ENCODE results near the gene KCNQ1. TPM values are rescaled to one million over a fixed set of nuclear protein-coding genes. Genes with fewer than 3 reads are reported as not detected.

Gene KCNQ1
- polyA plus RNA-seq, 1 of the 3 experiments (the other 2 are of a cell fraction): 0.05 TPM

- TF ChIP-seq, protein P1, sequence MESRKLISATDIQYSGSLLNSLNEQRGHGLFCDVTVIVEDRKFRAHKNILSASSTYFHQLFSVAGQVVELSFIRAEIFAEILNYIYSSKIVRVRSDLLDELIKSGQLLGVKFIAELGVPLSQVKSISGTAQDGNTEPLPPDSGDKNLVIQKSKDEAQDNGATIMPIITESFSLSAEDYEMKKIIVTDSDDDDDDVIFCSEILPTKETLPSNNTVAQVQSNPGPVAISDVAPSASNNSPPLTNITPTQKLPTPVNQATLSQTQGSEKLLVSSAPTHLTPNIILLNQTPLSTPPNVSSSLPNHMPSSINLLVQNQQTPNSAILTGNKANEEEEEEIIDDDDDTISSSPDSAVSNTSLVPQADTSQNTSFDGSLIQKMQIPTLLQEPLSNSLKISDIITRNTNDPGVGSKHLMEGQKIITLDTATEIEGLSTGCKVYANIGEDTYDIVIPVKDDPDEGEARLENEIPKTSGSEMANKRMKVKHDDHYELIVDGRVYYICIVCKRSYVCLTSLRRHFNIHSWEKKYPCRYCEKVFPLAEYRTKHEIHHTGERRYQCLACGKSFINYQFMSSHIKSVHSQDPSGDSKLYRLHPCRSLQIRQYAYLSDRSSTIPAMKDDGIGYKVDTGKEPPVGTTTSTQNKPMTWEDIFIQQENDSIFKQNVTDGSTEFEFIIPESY (IDR thresholded peaks at IDR 0.05; ENCODE audit: borderline replicate concordance, low read depth): no peak
- TF ChIP-seq ELF1 (IDR thresholded peaks at IDR 0.05): no peak
Observed at GRCh38 chr11:2409126-2409525, 35.7 kb upstream of the KCNQ1 start (continued).

GRCh38 chr11:2409611-2410468 is 35.0 kb upstream of the KCNQ1 start:
- H3K27ac ChIP-seq (ENCODE audit: low read depth in 2 of 2, low read length in 1 of 2): no peak overlapping the region
- TF ChIP-seq FOSL2 (IDR thresholded peaks at IDR 0.05; ENCODE audit: borderline replicate concordance, low read depth) (no peak), TCF12 (IDR thresholded peaks at IDR 0.05) (no peak), IRF3 (IDR thresholded peaks at IDR 0.05; ENCODE audit: low read depth, low read length) (no peak), NRF1 (IDR thresholded peaks at IDR 0.05; ENCODE audit: low read depth, low read length) (no peak), FOXJ3 (CRISPR knock-in tag; IDR thresholded peaks at IDR 0.05) (no peak), GATA2 (CRISPR knock-in tag; IDR thresholded peaks at IDR 0.05) (no peak), USF1 (IDR thresholded peaks at IDR 0.05; ENCODE audit: borderline replicate concordance, low read depth) (no peak)
- H3K9me3 ChIP-seq: no peaks in the 10 kb centered on the region
- H3K4me1 ChIP-seq (ENCODE audit: control insufficient read depth in 1 of 2, insufficient read depth in 2 of 2, low read depth in 1 of 2, low read length in 1 of 2): no peaks in the 10 kb centered on the region
- no peaks in the 10 kb centered on the region for H4K20me1 ChIP-seq (ENCODE audit: insufficient read depth)
- H3K4me2 ChIP-seq: no peak overlapping the region
- no peak for DNase-seq
- WGBS (ENCODE audit: low lambda C conversion rate): 87% methylated on average over 13 of the region's 42 CpGs
- H3K4me3 ChIP-seq (ENCODE audit: low read depth in 2 of 2, low read length in 1 of 2): no peak overlapping the region
- no peaks in the 10 kb centered on the region for H3F3A ChIP-seq (replicated peaks; ENCODE audit: insufficient read depth)
- no peaks in the 10 kb centered on the region for H3K9me2 ChIP-seq
- H3K79me2 ChIP-seq (ENCODE audit: insufficient read depth): no peaks in the 10 kb centered on the region
- no peaks in the 10 kb centered on the region for H3K36me3 ChIP-seq (replicated peaks in 1 of 2; ENCODE audit: control insufficient read depth in 1 of 2, insufficient read depth in 2 of 2, low read length in 1 of 2)
- H2AFZ ChIP-seq (ENCODE audit: low read depth): no peak overlapping the region
- H3K27me3 ChIP-seq (ENCODE audit: insufficient read depth): no peaks in the 10 kb centered on the region
- POLR2A ChIA-PET: no interaction called here
- no peak overlapping the region for H3K9ac ChIP-seq
- CTCF ChIA-PET: interaction anchor here (0.7 to 5.1 kb wide), 11 partner anchors 10 to 592 kb away, joined by 3 to 70 read pairs (median 6); partner anchors contain the start of gene TSSC4

DNA sequence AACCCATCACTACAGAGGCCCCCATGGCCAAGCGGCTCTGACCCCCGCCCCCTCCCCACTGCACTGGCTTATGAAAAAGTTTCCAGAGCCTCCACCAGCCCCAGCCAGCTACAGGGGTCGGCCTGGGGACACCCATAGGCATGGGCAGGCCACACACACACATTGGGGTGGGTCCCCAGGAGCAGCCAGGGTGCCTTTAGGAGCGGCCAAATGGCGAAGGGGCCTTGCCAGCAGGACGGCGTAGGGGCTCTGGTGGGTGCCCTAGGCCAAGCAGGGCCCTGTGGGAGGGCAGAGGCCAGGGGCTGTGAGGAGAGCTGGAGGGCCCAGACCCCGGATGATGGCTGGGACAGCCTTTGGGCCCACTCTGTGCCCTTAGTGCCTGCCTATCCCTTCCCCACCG is 34.2 kb upstream of the KCNQ1 start:
- no peaks in the 10 kb centered on the region for H3K79me2 ChIP-seq (ENCODE audit: insufficient read depth)
- H2AFZ ChIP-seq (ENCODE audit: low read depth): no peak overlapping the region
- WGBS (ENCODE audit: low lambda C conversion rate): 65% methylated on average over 4 of the region's 9 CpGs
- H3F3A ChIP-seq (replicated peaks; ENCODE audit: insufficient read depth): no peaks in the 10 kb centered on the region
- H3K9me2 ChIP-seq: no peaks in the 10 kb centered on the region
- H3K27me3 ChIP-seq (ENCODE audit: insufficient read depth): no peaks in the 10 kb centered on the region
- ChIA-PET CTCF (interaction anchor here (0.7 to 5.1 kb wide), 7 partner anchors 9 to 258 kb away, joined by 3 to 70 read pairs (median 6); no protein-coding TSS in a partner anchor), POLR2A (no interaction called here)
- no peak overlapping the region for H3K4me3 ChIP-seq (ENCODE audit: low read depth in 2 of 2, low read length in 1 of 2)
- no peaks in the 10 kb centered on the region for H3K9me3 ChIP-seq
- DNase-seq: no peak
- no peak overlapping the region for H3K27ac ChIP-seq (ENCODE audit: low read depth in 2 of 2, low read length in 1 of 2)
- no peak overlapping the region for H3K9ac ChIP-seq
- H3K36me3 ChIP-seq (replicated peaks in 1 of 2; ENCODE audit: control insufficient read depth in 1 of 2, insufficient read depth in 2 of 2, low read length in 1 of 2): no peaks in the 10 kb centered on the region
- H3K4me2 ChIP-seq: no peak overlapping the region
- no peaks in the 10 kb centered on the region for H4K20me1 ChIP-seq (ENCODE audit: insufficient read depth)
- no peaks in the 10 kb centered on the region for H3K4me1 ChIP-seq (ENCODE audit: control insufficient read depth in 1 of 2, insufficient read depth in 2 of 2, low read depth in 1 of 2, low read length in 1 of 2)
- TF ChIP-seq EP300 (IDR thresholded peaks at IDR 0.05; ENCODE audit: borderline replicate concordance in 1 of 2, low read depth in 1 of 2, low read length in 1 of 2) (no peak), JUND (IDR thresholded peaks at IDR 0.05) (no peak), CHD2 (IDR thresholded peaks at IDR 0.05; ENCODE audit: low read length, partially characterized antibody) (no peak), POLR2AphosphoS5 (IDR thresholded peaks at IDR 0.05; ENCODE audit: low read depth, low read length) (no peak), GABPA (IDR thresholded peaks at IDR 0.05; ENCODE audit: low read depth) (no peak), RXRA (IDR thresholded peaks at IDR 0.05; ENCODE audit: borderline replicate concordance, low read depth) (no peak), ELF1 (IDR thresholded peaks at IDR 0.05) (no peak), TCF12 (IDR thresholded peaks at IDR 0.05) (no peak)
- TF ChIP-seq, protein P2, sequence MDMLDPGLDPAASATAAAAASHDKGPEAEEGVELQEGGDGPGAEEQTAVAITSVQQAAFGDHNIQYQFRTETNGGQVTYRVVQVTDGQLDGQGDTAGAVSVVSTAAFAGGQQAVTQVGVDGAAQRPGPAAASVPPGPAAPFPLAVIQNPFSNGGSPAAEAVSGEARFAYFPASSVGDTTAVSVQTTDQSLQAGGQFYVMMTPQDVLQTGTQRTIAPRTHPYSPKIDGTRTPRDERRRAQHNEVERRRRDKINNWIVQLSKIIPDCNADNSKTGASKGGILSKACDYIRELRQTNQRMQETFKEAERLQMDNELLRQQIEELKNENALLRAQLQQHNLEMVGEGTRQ (IDR thresholded peaks at IDR 0.05; ENCODE audit: borderline replicate concordance, low read depth, low read length): no peak

Measured in SK-N-SH (cell line).